Testis (tissue), 3 donors: ENCODE data around the gene FOXN1. TPM values are rescaled to one million over a fixed set of nuclear protein-coding genes. Genes with fewer than 3 reads are reported as not detected.

Source experiments
- DNase-seq: peaks from one replicate; pipeline ENCODE4 v3.0.0-alpha.2; 2019
- H3K27ac ChIP-seq, 2 donors: fragments of 200-600 bp; sonication (generic); one replicate each; pipeline ENCODE4 v1.5.1; 2019
- H3K27me3 ChIP-seq: fragments of 200-600 bp; sonication (generic); one replicate; pipeline ENCODE4 v1.5.1; 2019
- H3K36me3 ChIP-seq: fragments of 200-600 bp; sonication (generic); one replicate; pipeline ENCODE4 v1.5.1; 2017; ENCODE audit warnings: low read depth; ENCODE audit errors: missing control alignments
- H3K4me1 ChIP-seq: fragments of 200-600 bp; sonication (generic); one replicate; pipeline ENCODE4 v1.5.1; 2019
- H3K4me3 ChIP-seq, 2 donors: fragments of 200-600 bp; sonication (generic); one replicate each; pipeline ENCODE4 v1.5.1; 2017 to 2019
- H3K9me3 ChIP-seq: fragments of 200-600 bp; sonication (generic); one replicate; pipeline ENCODE4 v1.5.1; 2017
- POLR2A ChIP-seq: fragments of 450-650 bp; IDR thresholded peaks from one replicate; pipeline ENCODE4 v1.6.1; 2017; ENCODE audit warnings: antibody characterized with exemption, mild to moderate bottlenecking, moderate library complexity
- WGBS, 2 donors: methylation state at CpG; one replicate each; pipeline ENCODE4 v1.1.5; 2018; 5-methylcytosine and 5-hydroxymethylcytosine counted together
- intact Hi-C: fragments of 100-400 bp; cut with DNase I; formaldehyde crosslinking; loops from one replicate; pipeline ENCODE4 v1.15.1; 2023; ENCODE audit warnings: low total_unique reads
- polyA plus RNA-seq: library from polyadenylated mRNA; stranded (reverse); fragments of 350-450 nt; fragmentation: Illumina TruSeq; extraction: RNeasy Lipid Tissue Mini Kit (QIAGEN cat#74804); gene quantifications from one replicate; pipeline ENCODE4 v1.2.3, GENCODE V29; 2014; ENCODE audit warnings: low read depth, low replicate concordance; ENCODE audit not compliant: insufficient read depth
- total RNA-seq, 2 donors: library from RNA; depleted of rRNA; stranded (reverse); fragments of >200 nt; gene quantifications; one replicate each; pipeline ENCODE4 v1.2.3, GENCODE V29; 2016
- TF ChIP-seq, protein P1 (sequence below), 3 experiments: fragments of 450-650 bp in 2 of 3; fragments of 200-600 bp in 1 of 3; sonication (generic) in 1 of 3; IDR thresholded peaks; one replicate each; pipeline ENCODE4 v1.5.1; 2016 to 2019; ENCODE audit warnings: antibody characterized with exemption in 3 of 3, mild to moderate bottlenecking in 2 of 3, moderate library complexity in 1 of 3

FOXN1 gene
- total and polyA plus RNA-seq, 3 donors from 2014 or later: 0.24 to 0.69 (median 0.50) TPM

DNA sequence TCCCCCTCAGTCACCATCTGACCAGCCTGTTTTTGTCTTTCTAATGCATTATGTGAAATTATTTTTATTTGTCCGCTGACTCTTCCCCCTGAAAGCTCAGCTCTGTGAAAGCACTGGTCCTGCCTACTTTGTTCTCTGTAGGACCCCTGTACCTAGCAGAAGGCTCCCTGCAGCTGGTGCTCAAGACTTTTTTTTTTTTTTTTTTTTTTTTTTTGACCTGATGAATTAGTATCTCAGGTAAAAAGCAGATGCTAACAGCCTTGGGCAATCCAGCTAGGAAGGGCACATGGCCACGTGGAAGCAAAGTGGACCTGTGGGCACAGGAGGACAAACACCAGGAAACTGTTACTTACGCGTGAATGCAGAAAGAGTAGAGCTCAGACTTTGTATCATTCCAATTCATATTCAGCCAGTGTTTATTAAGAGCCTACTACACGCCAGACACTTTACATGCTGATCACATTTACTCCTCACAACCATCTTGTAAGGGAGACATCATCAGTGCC is 46.9 kb downstream of the FOXN1 start:
- Histone ChIP-seq H3K27ac (peak overlapping the region in 1 of 2 donors; percentile 65), H3K36me3 (no peaks in the 10 kb centered on the region), H3K4me1 (peaks cover 17% of the 10 kb centered on the region), H3K9me3 (no peaks in the 10 kb centered on the region), H3K27me3 (no peaks in the 10 kb centered on the region), H3K4me3 (peak overlapping the region; percentile 86 to 92)
- TF ChIP-seq, protein P1, sequence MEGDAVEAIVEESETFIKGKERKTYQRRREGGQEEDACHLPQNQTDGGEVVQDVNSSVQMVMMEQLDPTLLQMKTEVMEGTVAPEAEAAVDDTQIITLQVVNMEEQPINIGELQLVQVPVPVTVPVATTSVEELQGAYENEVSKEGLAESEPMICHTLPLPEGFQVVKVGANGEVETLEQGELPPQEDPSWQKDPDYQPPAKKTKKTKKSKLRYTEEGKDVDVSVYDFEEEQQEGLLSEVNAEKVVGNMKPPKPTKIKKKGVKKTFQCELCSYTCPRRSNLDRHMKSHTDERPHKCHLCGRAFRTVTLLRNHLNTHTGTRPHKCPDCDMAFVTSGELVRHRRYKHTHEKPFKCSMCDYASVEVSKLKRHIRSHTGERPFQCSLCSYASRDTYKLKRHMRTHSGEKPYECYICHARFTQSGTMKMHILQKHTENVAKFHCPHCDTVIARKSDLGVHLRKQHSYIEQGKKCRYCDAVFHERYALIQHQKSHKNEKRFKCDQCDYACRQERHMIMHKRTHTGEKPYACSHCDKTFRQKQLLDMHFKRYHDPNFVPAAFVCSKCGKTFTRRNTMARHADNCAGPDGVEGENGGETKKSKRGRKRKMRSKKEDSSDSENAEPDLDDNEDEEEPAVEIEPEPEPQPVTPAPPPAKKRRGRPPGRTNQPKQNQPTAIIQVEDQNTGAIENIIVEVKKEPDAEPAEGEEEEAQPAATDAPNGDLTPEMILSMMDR (IDR thresholded peaks at IDR 0.05): no peak
- TF ChIP-seq POLR2A: no peak
- WGBS, 2 donors: 65 to 76% methylated on average over 5 of the region's 5 CpGs
- intact Hi-C loops: no loop called here
- DNase-seq: no peak

GRCh38 chr17:28554565-28554964 is 48.4 kb downstream of the FOXN1 start:
- H3K36me3 ChIP-seq: no peaks in the 10 kb centered on the region

GRCh38 chr17:28555022-28555421 is 48.9 kb downstream of the FOXN1 start:
- H3K4me1 ChIP-seq: peaks cover 17% of the 10 kb centered on the region
- no peak overlapping the region for H3K4me3 ChIP-seq
- intact Hi-C loops: no loop called here
- no peaks in the 10 kb centered on the region for H3K9me3 ChIP-seq
- 93 to 96% methylated on average over 3 of the region's 3 CpGs for WGBS, 2 donors
- H3K27ac ChIP-seq: no peak overlapping the region
- no peak for TF ChIP-seq POLR2A
- TF ChIP-seq, protein P1 (IDR thresholded peaks at IDR 0.05): no peak
- DNase-seq: no peak
- H3K27me3 ChIP-seq: no peaks in the 10 kb centered on the region
- H3K36me3 ChIP-seq: no peaks in the 10 kb centered on the region

More at GRCh38 chr17:28554565-28554964, 48.4 kb downstream of the FOXN1 start:
- no peak for TF ChIP-seq POLR2A
- TF ChIP-seq, protein P1 (IDR thresholded peaks at IDR 0.05): no peak
- Histone ChIP-seq H3K4me3 (no peak overlapping the region), H3K27me3 (no peaks in the 10 kb centered on the region), H3K27ac (no peak overlapping the region), H3K4me1 (peaks cover 21% of the 10 kb centered on the region), H3K9me3 (no peaks in the 10 kb centered on the region)
- 79 to 90% methylated on average over 4 to 6 of the region's 6 CpGs for WGBS, 2 donors
- no peak for DNase-seq
- intact Hi-C loops: no loop called here

DNA sequence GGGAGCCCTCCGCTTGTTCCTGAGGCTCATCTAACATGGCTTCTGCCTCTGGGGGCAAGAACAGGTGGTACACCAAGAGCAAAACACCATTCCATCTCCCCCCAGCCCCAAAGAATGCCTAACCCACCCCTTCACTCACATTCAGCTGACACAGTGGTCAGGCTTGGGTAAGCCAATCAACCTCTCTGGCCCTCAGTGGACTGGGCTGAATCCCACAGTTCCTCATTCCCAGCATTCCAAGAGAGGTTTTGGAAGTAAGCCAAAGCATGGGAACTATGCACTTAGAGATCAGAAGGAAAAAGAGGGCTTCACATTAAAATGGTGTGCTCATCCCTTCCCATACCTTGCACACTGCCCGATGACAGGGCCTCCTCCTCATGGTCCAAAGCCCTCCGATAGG is 57.3 kb downstream of the FOXN1 start:
- Histone ChIP-seq H3K27ac (no peak overlapping the region), H3K9me3 (no peaks in the 10 kb centered on the region), H3K4me1 (peaks cover 6% of the 10 kb centered on the region), H3K27me3 (no peaks in the 10 kb centered on the region), H3K36me3 (no peaks in the 10 kb centered on the region), H3K4me3 (no peak overlapping the region)
- intact Hi-C loops: no loop called here
- DNase-seq: no peak
- TF ChIP-seq POLR2A: no peak
- TF ChIP-seq, protein P1 (IDR thresholded peaks at IDR 0.05): no peak
- WGBS, 2 donors: 74 to 90% methylated on average over 3 of the region's 3 CpGs

- Histone ChIP-seq H3K4me3 (no peak overlapping the region), H3K9me3 (no peaks in the 10 kb centered on the region), H3K27me3 (no peaks in the 10 kb centered on the region), H3K36me3 (no peaks in the 10 kb centered on the region), H3K4me1 (peaks cover 17% of the 10 kb centered on the region), H3K27ac (no peak overlapping the region)
- TF ChIP-seq, protein P1 (IDR thresholded peaks at IDR 0.05): no peak
- TF ChIP-seq POLR2A: no peak
- WGBS, 2 donors: 85 to 87% methylated on average over 3 of the region's 3 CpGs
- no peak for DNase-seq
- intact Hi-C loops: no loop called here
Observed at GRCh38 chr17:28567604-28568003, 61.5 kb downstream of the FOXN1 start.
